HepG2 (cell line): ENCODE data around the gene MRPS25. TPM values are rescaled to one million over a fixed set of nuclear protein-coding genes. Genes with fewer than 3 reads are reported as not detected.

Experiments
- GRHL1 ChIP-seq: sonication (generic); formaldehyde crosslinking; conservative IDR thresholded peaks from 2 replicates; pipeline ENCODE4 v1.8.0; 2022; ENCODE audit warnings: missing genetic modification reagents
- GTF3A ChIP-seq: sonication (generic); formaldehyde crosslinking; conservative IDR thresholded peaks from 2 replicates; pipeline ENCODE4 v1.4.0; 2020; ENCODE audit warnings: mild to moderate bottlenecking, missing genetic modification reagents
- LRRFIP1 ChIP-seq: sonication (generic); formaldehyde crosslinking; conservative IDR thresholded peaks from 2 replicates; pipeline ENCODE4 v1.4.0; 2020; ENCODE audit warnings: missing genetic modification reagents
- MED13 ChIP-seq: sonication (generic); formaldehyde crosslinking; IDR thresholded peaks from 2 replicates; pipeline ENCODE4 v1.5.0; 2020; ENCODE audit warnings: missing genetic modification reagents
- NFAT5 ChIP-seq: sonication (generic); formaldehyde crosslinking; IDR thresholded peaks from 2 replicates; pipeline ENCODE4 v1.4.0; 2020; ENCODE audit warnings: missing genetic modification reagents
- THAP7 ChIP-seq: sonication (generic); formaldehyde crosslinking; IDR thresholded peaks from 2 replicates; pipeline ENCODE4 v1.8.1; 2023; ENCODE audit warnings: mild to moderate bottlenecking, missing genetic modification reagents
- ZHX2 ChIP-seq, 2 experiments: sonication (generic) in 1 of 2; formaldehyde crosslinking in 1 of 2; IDR thresholded peaks; 2 replicates each; pipeline versions ENCODE4 v1.6.1 to v1.9.0; 2014 to 2022; ENCODE audit warnings: antibody characterized with exemption in 1 of 2, borderline replicate concordance in 1 of 2, inconsistent platforms in 1 of 2, low read depth in 1 of 2, missing genetic modification reagents in 1 of 2
- ZKSCAN1 ChIP-seq: fragments of 150-350 bp; IDR thresholded peaks from 2 replicates; pipeline ENCODE4 v1.6.1; 2014; ENCODE audit warnings: low read length
- ZNF616 ChIP-seq: sonication (generic); formaldehyde crosslinking; IDR thresholded peaks from 2 replicates; pipeline ENCODE4 v1.5.0; 2020; ENCODE audit warnings: low read depth, mild to moderate bottlenecking, missing genetic modification reagents
- ZNF674 ChIP-seq: sonication (generic); formaldehyde crosslinking; IDR thresholded peaks from 2 replicates; pipeline ENCODE4 v1.5.0; 2020; ENCODE audit warnings: low read depth, mild to moderate bottlenecking, missing genetic modification reagents
- polyA plus RNA-seq, 8 experiments: library from polyadenylated mRNA; depleted of rRNA in 3 of 8; stranded (reverse) in 7 of 8; unstranded in 1 of 8; fragments of >200 nt; fragmentation: Illumina TruSeq in 4 of 8; extraction: Trizol in 4 of 8; gene quantifications; 2 replicates each; pipeline versions ENCODE4 v1.2.1 to v1.2.3, GENCODE V29; 2011 to 2016; ENCODE audit warnings: low read depth in 4 of 8, missing spikeins in 1 of 8, mixed read lengths in 1 of 8; ENCODE audit not compliant: insufficient read depth in 1 of 8
- total RNA-seq, 5 experiments: library from RNA; depleted of rRNA; stranded (reverse); fragments of >200 nt; fragmentation: Illumina TruSeq; extraction: Trizol; gene quantifications; 2 replicates each; pipeline ENCODE4 v1.2.3, GENCODE V29; 2016; ENCODE audit warnings: low read depth in 1 of 5

Gene MRPS25
- total and polyA plus RNA-seq, 2 of the 13 experiments (the other 11 are each of a cell fraction or from before 2014, with no cell fraction given), result 60.1 to 74.3 TPM

GRCh38 chr3:15098503-15099363, 33.6 kb upstream of the MRPS25 start, which contains the start of gene RBSN (continued):
- 0 out of 2 replicates have a peak, but pooled peaks have one; percentile 66 for TF ChIP-seq LRRFIP1 (CRISPR knock-in tag)
- TF ChIP-seq ZKSCAN1, result peak; percentile 37; the same call in 1 of the 2 replicates
- peak; percentile 96 for TF ChIP-seq THAP7 (CRISPR knock-in tag)
- peak; percentile 83; the same call in 1 of the 2 replicates for TF ChIP-seq GTF3A (CRISPR knock-in tag)
- peak; percentile 95 for TF ChIP-seq ZHX2 (IDR thresholded peaks at IDR 0.05; ENCODE audit: low read depth)
- TF ChIP-seq ZHX2 (CRISPR knock-in tag; IDR thresholded peaks at IDR 0.05; ENCODE audit: borderline replicate concordance), result no peak
- no peak for TF ChIP-seq ZNF674 (CRISPR knock-in tag)
- no peak for TF ChIP-seq NFAT5 (CRISPR knock-in tag)
- no peak; the same call in 1 of the 2 replicates for TF ChIP-seq MED13 (CRISPR knock-in tag)
- TF ChIP-seq ZNF616, result no peak; the same call in 1 of the 2 replicates
- TF ChIP-seq GRHL1 (CRISPR knock-in tag), result no peak; the same call in 1 of the 2 replicates
